H9 (cell line): ENCODE measurements around the gene SPEG. TPM values are rescaled to one million over a fixed set of nuclear protein-coding genes. Genes with fewer than 3 reads are reported as not detected.

Source experiments
- DNase-seq: peaks from one replicate; pipeline ENCODE4 v3.0.0-alpha.2; 2017
- H2AFZ ChIP-seq: one replicate; pipeline ENCODE4 v1.6.1; 2013; ENCODE audit warnings: mild to moderate bottlenecking, low read length, control low read depth, moderate library complexity
- H2AK5ac ChIP-seq: 2 replicates; pipeline ENCODE4 v1.6.1; 2013; ENCODE audit warnings: low read length, control low read depth, mixed read lengths; ENCODE audit not compliant: insufficient read length
- H2BK120ac ChIP-seq: one replicate; pipeline ENCODE4 v1.6.1; 2013; ENCODE audit warnings: low read depth, mild to moderate bottlenecking, low read length, control low read depth, inconsistent platforms; ENCODE audit not compliant: poor library complexity, severe bottlenecking
- H2BK12ac ChIP-seq: 2 replicates; pipeline ENCODE4 v1.6.1; 2013; ENCODE audit warnings: low read length, control low read depth, mixed read lengths, low read depth; ENCODE audit not compliant: insufficient read length
- H2BK15ac ChIP-seq: 2 replicates; pipeline ENCODE4 v1.6.1; 2013; ENCODE audit warnings: low read depth, low read length, control low read depth
- H2BK20ac ChIP-seq: one replicate; pipeline ENCODE4 v1.6.1; 2013; ENCODE audit warnings: low read depth, mild to moderate bottlenecking, low read length, control low read depth, inconsistent platforms; ENCODE audit not compliant: poor library complexity, severe bottlenecking
- H2BK5ac ChIP-seq: 2 replicates; pipeline ENCODE4 v1.6.1; 2013; ENCODE audit warnings: low read length, control low read depth, mixed read lengths; ENCODE audit not compliant: insufficient read length
- H3K14ac ChIP-seq: 2 replicates; pipeline ENCODE4 v1.6.1; 2013; ENCODE audit warnings: low read length, control low read depth; ENCODE audit not compliant: insufficient read depth
- H3K18ac ChIP-seq: 2 replicates; pipeline ENCODE4 v1.6.1; 2013; ENCODE audit warnings: low read depth, mild to moderate bottlenecking, mixed read lengths, low read length, control low read depth; ENCODE audit not compliant: insufficient read length
- H3K23ac ChIP-seq: 2 replicates; pipeline ENCODE4 v1.6.1; 2013; ENCODE audit warnings: low read length, control low read depth, mixed read lengths, low read depth; ENCODE audit not compliant: insufficient read length
- H3K23me2 ChIP-seq: 2 replicates; pipeline ENCODE4 v1.6.1; 2013; ENCODE audit warnings: low read depth, mild to moderate bottlenecking, mixed read lengths, low read length, control low read depth; ENCODE audit not compliant: insufficient read length, poor library complexity, severe bottlenecking
- H3K27ac ChIP-seq: 2 replicates; pipeline ENCODE4 v1.5.1; 2013; ENCODE audit warnings: low read length, control low read depth, mixed read lengths, low read depth; ENCODE audit not compliant: insufficient read length
- H3K27me3 ChIP-seq: 2 replicates; pipeline ENCODE4 v1.6.1; 2013; ENCODE audit warnings: low read length, control low read depth, inconsistent platforms; ENCODE audit not compliant: insufficient read depth
- H3K4ac ChIP-seq: 2 replicates; pipeline ENCODE4 v1.6.1; 2013; ENCODE audit warnings: low read depth, mild to moderate bottlenecking, control low read depth, inconsistent platforms, low read length, moderate library complexity
- H3K4me1 ChIP-seq: 2 replicates; pipeline ENCODE4 v1.6.1; 2013; ENCODE audit warnings: low read length, control low read depth, inconsistent platforms; ENCODE audit not compliant: insufficient read depth
- H3K4me2 ChIP-seq: 2 replicates; pipeline ENCODE4 v1.6.1; 2013; ENCODE audit warnings: low read length, control low read depth, mixed read lengths; ENCODE audit not compliant: insufficient read length, insufficient read depth
- H3K56ac ChIP-seq: 2 replicates; pipeline ENCODE4 v1.6.1; 2013; ENCODE audit warnings: low read depth, mild to moderate bottlenecking, mixed read lengths, low read length, control low read depth; ENCODE audit not compliant: insufficient read length
- H3K79me1 ChIP-seq: 2 replicates; pipeline ENCODE4 v1.6.1; 2013; ENCODE audit warnings: low read depth, mild to moderate bottlenecking, moderate library complexity, low read length, control low read depth, inconsistent platforms; ENCODE audit not compliant: insufficient read depth, poor library complexity, severe bottlenecking
- H3K79me2 ChIP-seq: 2 replicates; pipeline ENCODE4 v1.6.1; 2013; ENCODE audit warnings: low read length, control low read depth, inconsistent platforms; ENCODE audit not compliant: insufficient read depth
- H3K9ac ChIP-seq: 2 replicates; pipeline ENCODE4 v1.6.1; 2013; ENCODE audit warnings: low read length, control low read depth, mixed read lengths; ENCODE audit not compliant: insufficient read length; ENCODE audit errors: extremely low read depth
- H3K9me3 ChIP-seq: one replicate; pipeline ENCODE4 v1.6.1; 2013; ENCODE audit warnings: low read depth, low read length, inconsistent platforms; ENCODE audit not compliant: control insufficient read depth
- H3T11ph ChIP-seq: one replicate; pipeline ENCODE4 v1.6.1; 2013; ENCODE audit warnings: mild to moderate bottlenecking, low read length, control low read depth, inconsistent platforms
- H4K20me1 ChIP-seq: one replicate; pipeline ENCODE4 v1.6.1; 2013; ENCODE audit not compliant: control insufficient read depth, insufficient read length, insufficient read depth
- H4K5ac ChIP-seq: 2 replicates; pipeline ENCODE4 v1.6.1; 2013; ENCODE audit warnings: low read depth, mild to moderate bottlenecking, mixed read lengths, low read length, control low read depth; ENCODE audit not compliant: insufficient read length
- H4K8ac ChIP-seq: replicated peaks from 2 replicates; pipeline ENCODE4 v1.6.1; 2013; ENCODE audit warnings: low read length, control low read depth, mixed read lengths, low read depth; ENCODE audit not compliant: insufficient read length
- H4K91ac ChIP-seq: 2 replicates; pipeline ENCODE4 v1.6.1; 2013; ENCODE audit warnings: low read depth, mild to moderate bottlenecking, moderate library complexity, mixed read lengths, low read length, control low read depth; ENCODE audit not compliant: insufficient read length
- H3K27ac Mint-ChIP-seq, 3 experiments: 2 replicates in 2 of 3; 3 replicates in 1 of 3; pipeline ENCODE4 v1.8.0; 2020 to 2021; ENCODE audit warnings: mixed read lengths in 3 of 3, mild to moderate bottlenecking in 1 of 3, moderate library complexity in 1 of 3
- H3K27me3 Mint-ChIP-seq: 2 replicates; pipeline ENCODE4 v1.8.0; 2021; ENCODE audit warnings: low read depth, mild to moderate bottlenecking, moderate library complexity, mixed read lengths
- H3K36me3 Mint-ChIP-seq, 3 experiments: 2 replicates in 2 of 3; 3 replicates in 1 of 3; pipeline ENCODE4 v1.8.0; 2020 to 2021; ENCODE audit warnings: low read depth in 3 of 3, mixed read lengths in 3 of 3; ENCODE audit not compliant: insufficient read depth in 1 of 3
- H3K4me1 Mint-ChIP-seq, 2 experiments: 2 replicates each; pipeline ENCODE4 v1.8.0; 2020; ENCODE audit warnings: mixed read lengths in 2 of 2
- H3K4me3 Mint-ChIP-seq, 2 experiments: 2 replicates in 1 of 2; 3 replicates in 1 of 2; pipeline ENCODE4 v1.8.0; 2020 to 2021; ENCODE audit warnings: mild to moderate bottlenecking in 2 of 2, mixed read lengths in 2 of 2, moderate library complexity in 1 of 2
- H3K9me3 Mint-ChIP-seq, 2 experiments: 2 replicates in 1 of 2; 3 replicates in 1 of 2; pipeline ENCODE4 v1.8.0; 2020; ENCODE audit warnings: mild to moderate bottlenecking in 2 of 2, mixed read lengths in 2 of 2, moderate library complexity in 1 of 2
- CTCF ChIP-seq: fragments of 200-600 bp; sonication (generic); conservative IDR thresholded peaks from 3 replicates; pipeline ENCODE4 v1.8.0; 2021; ENCODE audit warnings: antibody characterized with exemption, mild to moderate bottlenecking
- WGBS: extraction: QIAGEN DNeasy Blood & Tissue Kit; methylation state at CpG from one replicate; pipeline ENCODE4 v1.1.7; 2013; ENCODE audit warnings: missing lambda C conversion rate, low lambda C conversion rate, mixed read lengths; ENCODE audit not compliant: insufficient read length; ENCODE audit errors: extremely low coverage; 5-methylcytosine and 5-hydroxymethylcytosine counted together
- total RNA-seq: library from RNA; stranded (reverse); gene quantifications from 2 replicates; pipeline ENCODE4 v1.2.1, GENCODE V29; 2021

Gene SPEG
- total RNA-seq, 1 experiment from 2014 or later = 23.7 TPM

DNA sequence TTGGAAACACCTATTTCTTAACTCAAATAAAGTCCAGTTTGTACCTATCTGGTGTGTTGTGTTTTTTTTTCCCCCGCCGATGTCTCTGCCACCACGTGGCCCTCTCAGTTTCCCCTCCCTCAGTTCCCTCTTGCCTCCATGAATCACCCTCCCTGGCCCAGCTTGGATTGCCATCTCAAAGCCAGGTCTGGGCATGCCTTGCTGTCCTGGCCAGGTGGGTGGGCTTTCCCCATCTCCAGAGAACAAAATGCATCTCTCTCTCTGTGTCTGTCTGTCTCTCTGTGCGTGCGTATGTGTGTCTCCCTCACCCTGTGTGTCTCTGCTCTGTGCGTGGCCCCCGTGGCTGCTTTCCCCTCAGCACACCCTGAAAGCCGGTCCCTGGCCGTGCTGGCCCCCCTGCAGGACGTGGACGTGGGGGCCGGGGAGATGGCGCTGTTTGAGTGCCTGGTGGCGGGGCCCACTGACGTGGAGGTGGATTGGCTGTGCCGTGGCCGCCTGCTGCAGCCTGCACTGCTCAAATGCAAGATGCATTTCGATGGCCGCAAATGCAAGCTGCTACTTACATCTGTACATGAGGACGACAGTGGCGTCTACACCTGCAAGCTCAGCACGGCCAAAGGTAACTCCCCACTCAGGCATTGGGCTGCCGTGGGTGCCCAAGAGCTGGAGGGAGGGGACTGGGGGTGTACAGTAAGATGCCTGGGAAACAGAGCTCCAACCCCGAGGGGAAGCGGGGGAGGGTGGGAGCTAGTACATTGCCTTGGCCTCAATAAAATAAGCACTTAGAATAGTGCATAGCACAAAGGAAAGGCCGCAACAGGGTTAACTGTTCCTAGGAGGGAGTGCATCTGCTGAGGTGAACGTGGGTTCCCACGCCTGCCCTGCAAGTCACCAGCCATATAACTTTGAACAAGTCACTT, 32.4 kb downstream of the SPEG start:
- WGBS = no CpG with 5 or more reads among the region's 28 CpGs
- no peak overlapping the region for H2AFZ ChIP-seq
- no peak overlapping the region for H2AK5ac ChIP-seq
- Mint-ChIP-seq H3K4me3 (no peak overlapping the region), H3K4me1 (peaks cover 0 to under 1% of the 10 kb centered on the region in 2 experiments; a peak in 1 of 4 replicates), H3K27me3 (peaks cover 5% of the 10 kb centered on the region; the same call in 1 of the 2 replicates), H3K9me3 (no peaks in the 10 kb centered on the region; a peak in 1 of 5 replicates), H3K36me3 (peaks cover 2 to 18% (median 9%) of the 10 kb centered on the region in 3 experiments), H3K27ac (peak overlapping the region in 1 of 3 experiments; percentile 79; a peak in 2 of 7 replicates)
- no peak for DNase-seq
- H3K4me1 ChIP-seq = no peaks in the 10 kb centered on the region
- H3K4ac ChIP-seq = no peak overlapping the region
- H4K8ac ChIP-seq = no peak overlapping the region
- no peak overlapping the region for H3K56ac ChIP-seq
- H3K9me3 ChIP-seq = no peaks in the 10 kb centered on the region
- no peak overlapping the region for H2BK15ac ChIP-seq
- TF ChIP-seq CTCF = no peak
- H3K4me2 ChIP-seq = no peak overlapping the region
- no peak overlapping the region for H2BK5ac ChIP-seq
- no peaks in the 10 kb centered on the region for H3K79me1 ChIP-seq
- H3K18ac ChIP-seq = no peak overlapping the region
- no peak overlapping the region for H4K5ac ChIP-seq
- no peak overlapping the region for H3K23ac ChIP-seq
- no peak overlapping the region for H3K14ac ChIP-seq
- no peak overlapping the region for H3K27ac ChIP-seq
- H4K91ac ChIP-seq = no peak overlapping the region
- H3K23me2 ChIP-seq = no peaks in the 10 kb centered on the region
- H3T11ph ChIP-seq = no peak overlapping the region
- no peaks in the 10 kb centered on the region for H4K20me1 ChIP-seq
- no peak overlapping the region for H2BK20ac ChIP-seq
- H2BK12ac ChIP-seq = no peak overlapping the region
- no peak overlapping the region for H2BK120ac ChIP-seq
- no peaks in the 10 kb centered on the region for H3K27me3 ChIP-seq
- H3K79me2 ChIP-seq = no peaks in the 10 kb centered on the region
- no peak overlapping the region for H3K9ac ChIP-seq
